ENCODE results near the gene ENG. TPM values are rescaled to one million over a fixed set of nuclear protein-coding genes. Genes with fewer than 3 reads are reported as not detected.

ENG gene
- total RNA-seq, 2 donors from 2014 or later: 24.3 to 336 TPM

DNA sequence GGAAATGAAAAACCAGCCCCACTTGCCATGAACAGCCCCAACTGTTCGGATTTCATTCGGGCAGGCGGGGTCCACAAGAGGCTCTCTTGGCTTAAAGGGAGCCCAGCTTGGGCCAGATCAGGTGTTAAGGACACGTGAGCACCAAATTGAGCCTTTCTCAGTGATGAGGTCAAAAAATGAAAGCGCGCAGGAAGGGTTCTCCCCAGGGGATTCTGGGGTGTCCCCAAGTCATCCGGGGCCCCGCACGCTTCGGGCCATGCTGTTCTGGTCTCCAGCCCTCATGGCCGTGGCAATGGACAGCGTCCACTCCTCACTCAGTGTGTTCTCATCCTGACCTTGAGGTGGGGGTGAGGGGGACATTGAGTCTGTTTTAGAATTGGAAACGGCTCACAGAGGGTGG lies 12.1 kb upstream of the ENG start:
- Histone ChIP-seq H3K9me3 (no peaks in the 10 kb centered on the region), H3K27me3 (replicated peaks; ENCODE audit: insufficient read depth) (no peaks in the 10 kb centered on the region), H3K36me3 (no peaks in the 10 kb centered on the region), H3K27ac (no peak overlapping the region), H3K4me1 (replicated peaks) (no peaks in the 10 kb centered on the region), H3K4me3 (no peak overlapping the region)
- intact Hi-C loops (cut with DNase I): no loop called here
- WGBS: 92% methylated on average over 13 of the region's 13 CpGs
- no peak for DNase-seq (ENCODE audit: low spot score)
- TF ChIP-seq POLR2A (IDR thresholded peaks at IDR 0.05) (no peak), POLR2AphosphoS5 (IDR thresholded peaks at IDR 0.05) (no peak)
- TF ChIP-seq, protein P1, sequence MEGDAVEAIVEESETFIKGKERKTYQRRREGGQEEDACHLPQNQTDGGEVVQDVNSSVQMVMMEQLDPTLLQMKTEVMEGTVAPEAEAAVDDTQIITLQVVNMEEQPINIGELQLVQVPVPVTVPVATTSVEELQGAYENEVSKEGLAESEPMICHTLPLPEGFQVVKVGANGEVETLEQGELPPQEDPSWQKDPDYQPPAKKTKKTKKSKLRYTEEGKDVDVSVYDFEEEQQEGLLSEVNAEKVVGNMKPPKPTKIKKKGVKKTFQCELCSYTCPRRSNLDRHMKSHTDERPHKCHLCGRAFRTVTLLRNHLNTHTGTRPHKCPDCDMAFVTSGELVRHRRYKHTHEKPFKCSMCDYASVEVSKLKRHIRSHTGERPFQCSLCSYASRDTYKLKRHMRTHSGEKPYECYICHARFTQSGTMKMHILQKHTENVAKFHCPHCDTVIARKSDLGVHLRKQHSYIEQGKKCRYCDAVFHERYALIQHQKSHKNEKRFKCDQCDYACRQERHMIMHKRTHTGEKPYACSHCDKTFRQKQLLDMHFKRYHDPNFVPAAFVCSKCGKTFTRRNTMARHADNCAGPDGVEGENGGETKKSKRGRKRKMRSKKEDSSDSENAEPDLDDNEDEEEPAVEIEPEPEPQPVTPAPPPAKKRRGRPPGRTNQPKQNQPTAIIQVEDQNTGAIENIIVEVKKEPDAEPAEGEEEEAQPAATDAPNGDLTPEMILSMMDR (IDR thresholded peaks at IDR 0.05): no peak

DNA sequence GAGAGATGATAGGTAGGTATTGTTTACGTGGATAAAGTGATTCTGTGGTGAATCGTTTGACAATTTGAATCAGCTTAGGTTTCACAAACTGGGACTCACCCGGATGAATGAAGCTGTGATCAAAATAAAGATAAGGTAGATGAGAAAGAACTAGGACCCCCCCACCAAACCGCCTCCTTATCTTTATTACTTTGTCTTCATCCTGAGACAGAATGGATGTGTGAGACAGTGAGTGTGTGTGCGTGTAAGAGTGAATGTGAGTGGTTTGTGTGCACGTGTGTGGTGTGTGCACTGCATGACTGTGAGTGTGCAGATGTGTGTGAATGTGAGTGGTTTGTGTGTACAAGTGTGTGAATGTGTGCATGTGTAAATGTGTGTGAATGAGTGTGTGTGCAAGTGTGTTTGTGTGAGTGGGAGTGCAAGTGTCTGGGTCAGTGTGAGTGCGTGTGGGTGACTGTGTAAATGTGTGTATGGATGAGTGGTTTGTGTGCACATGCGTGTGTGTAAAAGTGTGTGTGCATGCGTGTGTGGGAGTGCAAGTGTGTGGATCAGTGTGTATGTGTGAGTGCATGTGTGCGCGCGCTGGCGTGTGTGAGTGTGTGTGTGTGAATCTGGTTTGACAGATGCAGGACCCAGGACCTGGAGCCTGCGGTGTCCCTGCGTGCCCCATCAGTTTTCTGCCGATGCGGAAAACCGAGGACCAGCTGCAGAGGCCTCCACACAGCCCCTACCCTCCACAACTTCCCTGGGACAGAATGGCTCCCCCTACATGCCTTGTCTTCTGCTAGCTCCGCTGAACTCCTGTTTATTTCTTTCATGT lies 11.4 kb upstream of the ENG start:
- no peak overlapping the region for H3K27ac ChIP-seq
- H3K27me3 ChIP-seq (replicated peaks; ENCODE audit: insufficient read depth): no peaks in the 10 kb centered on the region
- H3K4me3 ChIP-seq: no peak overlapping the region
- no peak for DNase-seq (ENCODE audit: low spot score)
- no peaks in the 10 kb centered on the region for H3K36me3 ChIP-seq
- 68% methylated on average over 19 of the region's 19 CpGs for WGBS
- H3K9me3 ChIP-seq: no peaks in the 10 kb centered on the region
- no peaks in the 10 kb centered on the region for H3K4me1 ChIP-seq (replicated peaks)
- TF ChIP-seq POLR2AphosphoS5 (IDR thresholded peaks at IDR 0.05): no peak
- TF ChIP-seq POLR2A (IDR thresholded peaks at IDR 0.05): no peak
- TF ChIP-seq, protein P1 (IDR thresholded peaks at IDR 0.05): no peak
- intact Hi-C loops (cut with DNase I): no loop called here

DNA sequence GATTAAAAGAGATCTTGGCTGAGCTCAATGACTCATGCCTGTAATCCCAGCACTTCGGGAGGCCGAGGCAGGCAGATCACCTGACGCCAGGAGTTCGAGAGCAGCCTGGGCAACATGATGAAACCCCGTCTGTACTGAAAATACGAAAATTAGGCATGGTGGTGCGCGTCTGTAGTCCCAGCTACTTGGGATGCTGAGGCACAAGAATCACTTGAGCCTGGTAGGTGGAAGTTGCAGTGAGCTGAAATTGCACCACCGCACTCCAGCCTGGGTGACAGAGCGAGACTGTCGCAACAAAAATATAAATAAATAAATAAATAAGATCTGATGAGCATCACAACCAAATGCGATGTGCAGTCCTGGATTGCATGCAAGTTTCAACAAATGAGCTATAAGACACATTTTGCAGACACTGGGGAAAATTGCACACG lies 8.7 kb upstream of the ENG start:
- no peaks in the 10 kb centered on the region for H3K36me3 ChIP-seq
- no peaks in the 10 kb centered on the region for H3K9me3 ChIP-seq
- H3K4me1 ChIP-seq (replicated peaks): no peaks in the 10 kb centered on the region
- no peak overlapping the region for H3K27ac ChIP-seq
- H3K27me3 ChIP-seq (replicated peaks; ENCODE audit: insufficient read depth): no peaks in the 10 kb centered on the region
- intact Hi-C loops (cut with DNase I): no loop called here
- no peak for DNase-seq (ENCODE audit: low spot score)
- H3K4me3 ChIP-seq: no peak overlapping the region
- WGBS: 80% methylated on average over 13 of the region's 13 CpGs
- no peak for TF ChIP-seq POLR2AphosphoS5 (IDR thresholded peaks at IDR 0.05)
- TF ChIP-seq POLR2A (IDR thresholded peaks at IDR 0.05): no peak
- TF ChIP-seq, protein P1 (IDR thresholded peaks at IDR 0.05): no peak

DNA sequence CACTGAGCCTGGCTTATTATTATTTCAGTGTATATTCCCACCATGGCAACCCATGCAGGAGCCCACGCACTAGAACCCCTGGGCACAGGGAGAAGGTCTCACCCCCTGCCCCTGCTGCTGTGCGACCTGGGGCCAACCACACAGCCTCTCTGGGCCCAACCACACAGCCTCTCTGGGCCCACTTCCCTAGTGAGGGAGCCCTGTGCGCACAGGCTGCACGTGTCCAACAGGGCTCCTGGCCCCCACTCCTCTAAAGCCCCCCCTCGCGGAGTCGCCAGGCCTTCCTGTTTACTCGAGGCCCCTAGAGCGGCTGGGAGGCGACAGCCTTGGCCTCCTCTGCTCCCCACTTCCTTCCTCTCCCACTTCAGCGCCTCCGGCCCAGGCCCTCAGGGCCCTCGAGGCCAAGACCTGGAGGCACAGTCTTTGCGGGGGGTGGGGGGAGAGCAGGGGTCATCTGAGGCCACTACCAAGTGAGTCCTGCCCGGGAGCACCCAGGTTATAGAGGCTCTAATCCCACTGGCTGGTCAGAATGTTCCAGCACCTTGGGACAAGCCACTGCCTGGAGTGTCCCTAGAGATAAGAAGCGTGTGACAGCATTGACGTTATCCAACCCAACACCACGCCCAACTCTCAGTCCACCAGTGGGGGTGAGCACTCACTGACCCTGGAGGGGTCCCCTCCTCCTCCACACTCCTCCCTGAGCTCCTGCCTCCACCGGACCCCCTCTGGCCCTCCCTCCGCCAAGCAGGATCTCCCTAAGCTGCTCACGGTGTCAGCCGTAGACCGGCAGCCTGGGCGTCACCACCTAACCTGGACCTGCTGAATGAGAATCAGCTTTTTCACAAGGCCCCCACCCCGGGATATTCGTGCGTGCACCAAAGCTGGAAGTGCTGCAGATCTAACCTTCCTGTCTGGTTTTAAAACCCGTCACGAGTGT lies 7.9 kb upstream of the ENG start:
- Histone ChIP-seq H3K27me3 (replicated peaks; ENCODE audit: insufficient read depth) (no peaks in the 10 kb centered on the region), H3K27ac (peak overlapping the region in 1 of 2 donors; percentile 24), H3K36me3 (no peaks in the 10 kb centered on the region), H3K9me3 (no peaks in the 10 kb centered on the region), H3K4me1 (replicated peaks) (no peaks in the 10 kb centered on the region), H3K4me3 (no peak overlapping the region)
- intact Hi-C loops (cut with DNase I): no loop called here
- 66% methylated on average over 29 of the region's 29 CpGs for WGBS
- TF ChIP-seq, protein P1 (IDR thresholded peaks at IDR 0.05): no peak
- TF ChIP-seq POLR2AphosphoS5 (IDR thresholded peaks at IDR 0.05): no peak
- TF ChIP-seq POLR2A (IDR thresholded peaks at IDR 0.05): no peak
- DNase-seq (ENCODE audit: low spot score): peak; percentile 19
